ENCODE data around the gene SLC9A3.

SLC9A3 gene

DNA sequence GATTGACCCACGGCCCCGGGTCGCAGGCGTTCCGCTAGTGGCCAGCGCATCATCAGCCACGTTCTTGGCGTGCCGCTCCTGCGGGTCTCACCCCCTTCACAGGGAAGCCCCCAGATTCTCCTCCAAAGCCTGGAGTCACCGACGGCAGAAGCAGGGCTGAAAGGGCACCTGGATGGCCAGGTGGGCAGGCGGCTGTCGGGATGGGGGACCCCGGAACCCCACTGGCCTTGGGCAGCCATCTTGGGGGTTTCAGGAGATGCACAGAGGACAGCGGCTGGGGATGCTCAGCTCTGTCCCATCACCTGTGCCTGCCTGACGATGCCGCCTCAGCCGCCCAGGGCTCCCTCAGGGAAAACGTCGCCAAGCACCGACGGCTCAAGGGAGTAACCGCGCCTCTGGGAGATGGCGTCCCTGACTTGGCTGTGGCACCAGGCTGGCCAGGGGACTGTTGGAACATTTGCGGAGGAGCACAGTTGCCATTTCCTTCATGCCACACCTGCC, 14.1 kb upstream of the SLC9A3 start:
- DNase-seq, result no peak

DNA sequence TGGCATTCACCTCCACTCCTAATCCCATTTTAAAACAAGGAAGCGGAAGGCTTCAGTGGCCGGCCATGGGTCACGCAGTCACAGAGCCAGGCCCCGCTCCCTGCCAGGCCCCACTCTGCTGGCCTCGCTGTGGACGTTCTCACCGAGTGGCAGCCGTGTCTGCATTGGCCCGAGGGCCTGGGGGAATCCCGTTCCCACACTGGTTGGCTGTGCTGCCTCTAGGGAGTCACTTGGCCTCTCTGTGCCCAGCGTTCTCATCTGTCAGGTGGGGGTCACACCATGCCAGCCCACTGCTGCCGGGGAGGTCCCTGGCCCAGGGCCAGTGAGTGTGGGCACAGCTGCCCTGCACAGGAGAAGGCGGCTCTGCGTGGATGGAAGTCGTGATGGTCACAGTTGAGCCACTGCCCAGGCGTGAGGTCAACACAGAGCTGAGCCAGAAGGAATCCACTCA, 13.4 kb upstream of the SLC9A3 start:
- no peak for DNase-seq

DNA sequence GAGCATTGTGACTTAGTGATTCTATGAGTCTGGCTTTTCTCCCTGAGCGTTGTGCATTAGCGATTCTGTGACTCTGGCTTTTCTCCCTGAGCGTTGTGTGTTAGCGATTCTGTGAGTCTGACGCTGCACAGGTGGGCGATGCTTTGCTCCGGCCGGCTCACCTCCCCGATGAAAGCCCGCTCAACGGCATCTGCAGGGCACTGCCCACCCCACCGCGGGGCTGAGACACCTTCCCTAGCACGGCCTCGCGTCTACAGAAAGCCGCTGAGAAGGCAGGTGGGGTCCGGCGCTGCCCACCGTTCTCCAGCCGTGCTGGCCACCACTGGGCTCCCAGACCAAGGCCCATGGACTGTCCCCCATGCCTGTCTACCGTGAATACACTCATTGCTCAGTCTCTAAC, 12.8 kb upstream of the SLC9A3 start:
- no peak for DNase-seq

DNA sequence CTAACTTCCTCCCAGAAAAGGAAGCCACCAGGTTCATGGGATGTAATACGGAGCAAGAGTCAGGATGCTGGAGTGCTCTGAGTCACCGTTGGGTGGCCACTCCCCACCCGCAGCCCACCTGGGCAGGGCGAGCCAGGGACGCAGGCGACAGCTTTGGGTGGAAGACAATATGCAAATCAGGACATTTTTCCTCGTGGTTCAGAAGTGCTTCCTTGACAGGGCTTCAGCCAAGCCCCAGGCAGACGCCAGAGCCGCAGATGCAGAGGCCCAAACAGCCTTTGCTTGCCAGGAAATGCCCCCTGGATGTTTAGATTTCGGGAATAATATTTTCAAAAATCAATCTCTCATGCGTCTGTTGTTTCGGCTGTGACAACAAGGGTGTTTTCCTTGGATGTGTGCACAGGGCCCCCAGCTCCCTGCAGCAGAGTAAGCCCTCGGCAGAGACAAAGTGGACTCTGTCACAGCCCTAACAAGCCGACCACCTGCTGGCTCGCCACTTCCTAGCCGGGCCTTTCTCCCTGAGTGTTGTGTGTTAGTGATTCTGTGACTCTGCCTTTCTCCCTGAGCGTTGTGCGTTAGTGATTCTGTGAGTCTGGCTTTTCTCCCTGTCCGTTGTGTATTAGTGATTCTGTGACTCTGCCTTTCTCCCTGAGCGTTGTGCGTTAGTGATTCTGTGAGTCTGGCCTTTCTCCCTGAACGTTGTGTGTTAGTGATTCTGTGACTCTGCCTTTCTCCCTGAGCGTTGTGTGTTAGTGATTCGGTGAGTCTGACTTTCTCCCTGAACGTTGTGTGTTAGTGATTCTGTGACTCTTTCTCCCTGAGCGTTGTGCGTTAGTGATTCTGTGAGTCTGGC, 11.8 kb upstream of the SLC9A3 start:
- no peak for DNase-seq

DNA sequence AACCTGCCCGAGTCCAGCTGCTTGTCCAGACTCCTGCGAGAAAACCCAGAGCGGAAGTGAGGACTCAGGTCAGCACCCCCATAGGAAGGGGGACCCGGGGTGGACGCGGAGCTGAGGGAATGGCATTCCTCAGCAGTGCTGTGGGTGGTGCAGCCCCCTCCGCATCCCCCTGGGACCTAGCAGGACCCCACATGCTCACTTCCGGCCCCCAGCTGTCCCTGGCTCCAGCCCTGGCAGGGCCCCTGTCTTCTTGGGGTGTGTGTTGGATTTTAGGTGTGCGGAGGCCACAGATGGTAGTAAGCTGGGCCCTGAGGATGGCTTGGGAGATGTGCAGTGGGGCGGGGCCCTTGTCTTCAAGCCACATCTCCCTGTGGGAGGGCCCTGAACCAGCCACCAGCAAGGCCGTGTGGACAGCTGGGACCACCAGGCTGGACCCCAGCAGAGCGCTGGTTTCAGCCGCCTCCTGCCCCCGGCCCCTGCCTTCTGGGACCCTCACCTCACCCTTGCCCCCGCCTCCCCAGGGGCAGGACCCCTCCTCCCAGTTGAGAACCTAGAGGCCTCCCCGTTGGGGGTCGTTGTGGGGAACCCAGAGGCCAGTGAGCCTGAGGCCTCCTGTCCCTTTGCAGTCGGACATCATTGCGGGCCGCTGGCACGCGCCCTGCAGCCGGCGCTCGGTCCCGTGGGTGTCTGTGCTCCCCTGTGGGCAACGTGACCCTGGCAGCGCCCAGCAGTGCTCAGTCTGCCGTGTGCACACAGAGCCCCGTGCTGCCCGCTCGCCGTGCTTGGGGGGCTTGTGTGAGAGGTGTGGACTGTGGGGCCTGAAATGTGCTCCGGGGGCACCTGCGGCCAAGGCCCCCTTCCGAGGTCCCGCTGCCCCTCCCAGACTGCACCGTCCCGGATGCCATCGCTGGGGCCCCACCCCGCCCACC, 10.8 kb upstream of the SLC9A3 start:
- DNase-seq, result no peak

DNA sequence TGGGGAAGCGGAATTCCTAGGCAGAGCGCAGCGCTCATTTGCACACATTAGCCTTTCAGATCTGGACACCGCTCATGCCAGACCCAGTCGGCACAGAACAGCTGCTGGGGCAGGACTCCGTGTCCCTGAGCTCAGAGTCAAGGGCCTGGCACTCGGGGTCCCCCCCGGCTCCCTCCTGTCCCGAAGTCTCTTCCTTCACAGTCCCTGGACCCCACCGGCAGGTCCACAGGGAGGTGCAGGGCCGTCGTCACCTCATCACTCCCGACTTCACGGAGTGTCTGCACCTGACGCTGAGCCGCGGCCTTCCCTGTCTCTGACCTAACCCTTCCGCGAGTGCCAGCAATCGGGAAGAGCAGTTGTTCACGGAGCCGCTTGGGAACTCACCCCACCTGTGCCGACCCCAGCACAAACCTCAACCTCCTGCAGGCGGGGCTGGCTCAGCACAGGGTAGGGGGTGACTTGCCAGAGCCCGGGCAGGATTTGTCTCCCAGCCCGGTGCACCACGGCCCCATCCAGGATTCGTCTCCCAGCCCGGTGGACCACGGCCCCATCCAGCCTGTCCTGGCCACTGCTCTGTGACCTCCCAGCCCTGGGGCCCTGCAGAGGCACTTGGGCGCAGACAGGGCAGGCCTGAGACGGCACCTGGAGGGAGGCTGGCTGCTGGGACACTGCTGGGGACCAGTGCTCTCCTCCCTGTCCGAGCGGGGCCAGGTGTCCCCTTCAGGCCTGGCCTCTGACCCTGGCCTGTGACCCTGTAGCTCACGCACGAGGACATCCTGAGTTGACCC, 9.9 kb upstream of the SLC9A3 start:
- DNase-seq, result no peak

DNA sequence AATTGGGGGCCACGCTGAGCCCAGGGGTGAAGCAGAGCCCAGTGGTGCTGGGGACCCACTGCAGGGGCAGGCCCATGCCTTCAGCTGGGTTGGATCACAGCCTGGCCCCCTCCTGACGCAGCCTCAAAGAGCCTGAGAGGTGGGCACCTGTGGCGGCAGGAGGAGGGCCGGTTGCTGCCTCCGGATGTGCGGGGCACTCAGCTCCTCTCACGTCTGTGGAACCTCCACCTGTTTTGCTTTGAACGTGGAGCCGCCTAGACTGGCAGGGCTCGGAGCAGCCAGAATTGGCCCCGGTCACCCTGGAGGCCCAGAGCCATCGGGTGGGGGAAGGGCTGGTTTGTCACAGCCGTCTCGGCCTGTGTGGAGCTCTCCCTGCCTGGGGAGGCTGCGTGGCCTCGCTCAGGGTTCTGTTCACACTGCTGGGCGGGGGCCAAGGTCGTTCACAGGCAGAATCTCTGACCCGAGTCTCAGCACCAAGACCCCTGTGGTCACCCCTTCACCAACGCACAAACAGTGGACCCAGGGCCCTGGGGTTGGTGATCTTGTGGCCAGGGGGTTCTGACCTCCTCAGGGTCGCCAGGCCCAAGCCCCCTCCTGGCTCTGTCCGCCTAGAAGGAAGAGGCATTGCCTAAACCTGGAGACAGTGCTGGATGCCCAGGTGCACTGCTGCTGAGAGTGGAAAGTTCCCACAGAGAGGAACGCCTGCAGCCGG, 9.2 kb upstream of the SLC9A3 start:
- DNase-seq, result no peak

DNA sequence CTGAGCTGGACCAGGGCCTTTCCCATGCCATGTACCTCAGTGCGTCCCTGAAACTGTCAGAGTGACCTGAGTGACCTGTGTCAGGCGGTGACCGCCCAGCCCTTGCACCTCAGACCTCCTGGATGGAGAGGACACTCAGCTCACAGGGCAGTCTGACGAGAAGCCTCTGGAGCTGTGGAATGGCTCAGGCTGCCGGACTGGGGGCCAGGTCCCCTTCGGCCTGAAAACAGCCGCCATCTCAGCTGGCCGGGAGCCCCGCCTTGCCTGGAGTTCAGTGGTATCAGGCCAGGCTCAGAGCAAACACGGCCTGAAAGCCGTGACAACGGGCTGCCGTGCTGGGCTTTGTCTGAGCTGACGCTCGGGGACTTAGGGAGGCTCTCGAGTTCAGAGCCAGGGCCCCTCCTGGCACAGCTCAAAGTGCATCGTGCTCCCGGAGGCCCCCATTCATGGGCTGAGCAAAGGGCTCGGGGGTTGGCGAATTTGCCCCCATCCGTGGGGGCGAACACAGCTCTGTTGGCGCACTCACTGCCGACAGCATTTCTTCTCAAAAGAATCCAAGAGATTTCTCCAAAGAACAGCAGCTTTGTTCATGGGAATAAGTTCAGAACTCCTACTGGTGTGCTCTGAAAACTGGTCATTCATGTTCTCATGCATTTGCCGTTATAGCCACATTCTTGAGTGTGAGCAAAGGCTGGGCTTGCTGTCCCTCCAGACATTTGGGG, 8.4 kb upstream of the SLC9A3 start:
- no peak for DNase-seq

DNA sequence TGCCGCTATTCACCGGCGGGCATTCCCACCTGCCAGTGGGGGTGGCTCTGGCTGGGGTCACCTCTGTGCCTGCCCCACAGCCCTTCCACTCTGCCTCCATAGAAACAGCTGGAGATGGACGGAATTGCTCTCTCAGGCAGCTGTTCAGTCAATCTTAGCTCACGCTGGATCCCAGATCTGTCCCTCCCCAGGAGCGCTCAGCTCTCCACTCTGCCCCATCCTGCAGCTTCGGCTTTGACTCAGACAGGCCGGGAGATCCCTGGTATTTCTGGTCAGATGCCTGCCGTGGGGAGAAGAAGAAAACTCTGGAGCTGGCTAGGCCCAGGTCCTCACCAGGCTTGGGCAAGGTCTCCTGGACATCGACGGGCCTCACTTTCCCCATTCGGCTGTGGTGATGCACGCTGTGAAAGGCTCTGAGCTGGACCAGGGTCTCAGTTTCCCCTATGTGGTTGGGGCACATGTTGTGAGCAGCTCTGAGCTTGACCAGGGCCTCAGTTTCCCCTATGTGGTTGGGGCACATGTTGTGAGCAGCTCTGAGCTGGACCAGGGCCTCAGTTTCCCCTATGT, 7.6 kb upstream of the SLC9A3 start:
- no peak for DNase-seq

DNA sequence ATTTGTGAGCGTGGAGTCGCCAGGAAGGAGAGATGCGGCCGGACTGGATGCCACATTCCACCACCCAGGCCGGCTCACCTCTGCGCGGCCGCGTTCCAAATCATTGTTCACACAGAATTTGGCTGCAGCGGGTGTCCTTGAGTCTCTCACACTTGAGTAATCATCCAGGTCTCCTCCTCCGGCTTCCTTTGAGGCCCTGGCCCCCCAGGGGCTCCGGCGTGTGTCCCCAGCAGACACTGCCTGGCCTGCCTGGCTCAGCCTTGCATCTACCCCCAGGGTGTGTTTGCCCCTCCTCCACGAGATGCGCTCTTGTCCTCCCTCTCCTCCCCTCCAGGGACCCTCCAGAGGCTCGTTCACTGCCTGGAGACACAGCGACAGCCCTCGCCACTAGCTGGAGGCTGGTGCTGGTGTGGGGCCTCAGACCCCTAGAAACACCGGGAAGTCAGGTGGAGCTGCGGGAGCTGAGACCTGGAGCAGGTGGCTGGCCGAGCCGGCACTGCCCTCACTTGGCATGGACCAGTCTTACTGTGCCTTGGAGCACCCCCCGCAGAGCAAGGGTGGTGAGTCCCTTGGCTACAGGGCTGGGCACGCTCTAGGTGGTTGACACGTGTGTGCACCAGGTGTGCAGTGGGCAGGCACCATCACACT, 7.0 kb upstream of the SLC9A3 start:
- DNase-seq, result no peak

DNA sequence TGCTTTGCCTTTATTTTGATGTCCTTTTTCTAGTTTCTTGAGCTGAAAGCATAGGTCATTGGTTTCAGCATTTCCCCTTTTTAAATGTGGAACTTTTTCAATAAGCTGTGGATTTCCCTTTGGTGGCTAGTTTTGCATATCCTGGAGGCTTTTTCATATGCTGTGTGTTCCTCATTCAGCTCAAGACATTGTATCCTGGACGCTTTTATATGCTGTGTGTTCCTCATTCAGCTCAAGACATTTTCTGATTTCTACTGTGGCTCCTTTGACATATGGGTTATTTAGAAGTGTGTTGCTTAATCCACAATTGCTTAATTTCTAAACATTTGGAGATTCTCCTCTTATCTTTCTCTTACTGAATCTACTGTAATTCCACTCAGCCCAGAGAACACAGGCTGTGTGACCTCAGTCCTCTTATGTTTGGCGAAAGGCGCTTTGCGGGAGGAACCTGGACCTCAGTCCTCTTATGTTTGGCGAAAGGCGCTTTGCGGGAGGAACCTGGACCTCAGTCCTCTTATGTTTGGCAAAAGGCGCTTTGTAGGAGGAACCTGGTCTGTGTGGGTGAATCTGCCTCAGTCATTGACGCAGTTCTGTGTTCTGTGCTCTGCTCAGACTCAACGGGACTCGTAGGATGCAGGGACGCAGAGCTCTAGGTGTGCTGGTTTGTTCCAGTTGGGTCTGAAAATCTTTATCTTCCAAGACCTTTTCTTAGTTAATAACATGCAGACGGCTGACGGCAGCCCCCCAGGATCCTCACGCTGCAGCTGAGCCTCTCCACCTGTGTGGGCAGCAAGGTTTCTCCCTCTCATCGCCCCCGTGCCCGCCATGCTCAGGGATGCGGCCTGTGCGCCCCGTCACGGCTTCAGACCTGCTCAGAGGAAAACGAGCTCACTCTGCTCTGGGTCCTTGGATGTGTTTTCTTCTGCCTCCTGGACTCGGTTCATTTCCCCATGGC, 6.0 kb upstream of the SLC9A3 start:
- no peak for DNase-seq

DNA sequence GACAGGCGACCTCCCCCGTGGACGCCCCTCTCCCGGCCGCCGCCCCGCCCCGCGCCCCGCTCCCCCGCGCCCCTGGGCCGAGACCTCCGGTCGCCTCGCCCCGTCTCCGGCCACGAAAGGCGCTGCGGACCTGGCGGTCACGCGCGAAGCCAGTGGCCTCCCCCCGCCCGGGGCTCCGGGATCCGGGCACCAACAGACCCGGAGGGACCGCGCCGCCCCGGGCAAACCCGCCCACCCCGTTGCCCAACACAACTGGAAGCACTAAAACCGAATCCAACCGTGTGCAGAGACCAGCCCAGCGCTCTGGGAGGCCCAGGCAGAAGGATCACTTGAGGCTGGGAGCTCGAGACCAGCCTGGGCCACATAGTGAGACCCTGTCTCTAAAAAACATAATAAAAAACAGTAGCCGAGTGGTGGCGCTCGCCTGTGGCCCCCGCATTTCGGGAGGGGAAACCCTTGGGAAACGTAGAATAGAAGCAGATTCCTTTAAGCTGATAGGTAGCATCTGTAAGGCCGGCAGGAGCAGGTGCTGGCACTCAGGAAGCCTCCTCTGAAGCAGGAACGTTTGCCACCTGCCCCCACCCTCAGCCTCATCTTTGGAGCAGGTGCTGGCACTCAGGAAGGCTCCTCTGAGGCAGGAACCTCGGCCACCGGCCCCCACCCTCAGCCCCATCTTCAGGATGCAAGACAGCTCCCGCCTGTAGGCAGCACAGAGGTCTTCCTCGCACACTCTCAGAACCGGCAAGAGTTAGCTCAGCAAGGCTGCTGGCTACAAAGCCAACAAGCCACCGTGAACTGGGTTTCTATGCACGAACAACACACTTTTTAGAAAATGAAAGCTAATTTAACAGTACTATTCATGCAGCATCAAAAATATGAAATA, 4.6 kb upstream of the SLC9A3 start:
- no peak for DNase-seq

DNA sequence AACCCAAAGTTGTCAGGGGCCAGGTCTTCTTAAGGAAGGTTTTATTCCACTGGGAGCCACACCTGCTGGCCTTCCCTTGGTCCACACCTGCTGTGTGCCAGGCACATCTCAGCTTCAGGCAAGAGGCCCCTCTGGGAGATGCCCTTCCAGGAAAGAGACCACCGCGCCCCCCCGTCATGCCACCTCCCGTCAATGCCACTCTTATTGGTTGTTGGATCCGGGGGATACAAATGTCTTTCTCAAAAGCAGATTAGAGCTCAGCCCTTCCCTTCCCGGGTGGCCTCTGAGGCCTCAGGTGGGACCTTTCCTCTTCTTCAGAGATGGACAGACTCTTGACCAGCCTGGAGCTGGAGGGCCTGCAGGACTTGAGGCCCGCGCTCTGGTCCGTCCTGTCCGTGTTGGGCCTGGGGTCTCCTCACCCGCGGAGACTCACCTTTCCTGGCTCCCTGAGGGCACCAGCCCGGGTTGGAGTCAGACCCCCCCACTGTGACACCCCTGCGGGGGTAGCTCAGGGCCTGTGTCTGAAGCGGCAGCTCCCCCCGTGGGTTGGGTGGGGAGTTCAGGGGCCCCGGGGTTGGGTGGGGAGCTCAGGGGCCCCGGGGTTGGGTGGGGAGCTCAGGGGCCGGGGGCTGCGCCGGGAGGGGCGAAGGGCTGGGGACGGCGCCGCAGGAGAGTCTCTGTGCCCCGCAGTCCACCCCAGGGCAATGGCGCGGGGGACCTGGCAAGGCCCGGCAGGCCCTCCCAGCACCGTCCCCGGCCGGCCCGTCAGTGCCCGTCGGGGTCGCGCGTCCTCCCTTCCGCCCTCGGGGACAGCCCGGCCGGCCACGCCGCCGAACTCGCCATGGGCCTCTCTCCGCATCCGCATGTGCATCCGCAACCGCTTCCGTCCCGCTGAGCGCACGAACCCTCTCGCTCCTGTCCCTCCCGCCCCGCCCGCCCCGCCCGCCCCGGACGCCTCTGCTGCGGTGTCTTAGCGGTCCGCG, 3.7 kb upstream of the SLC9A3 start:
- DNase-seq, result no peak

DNA sequence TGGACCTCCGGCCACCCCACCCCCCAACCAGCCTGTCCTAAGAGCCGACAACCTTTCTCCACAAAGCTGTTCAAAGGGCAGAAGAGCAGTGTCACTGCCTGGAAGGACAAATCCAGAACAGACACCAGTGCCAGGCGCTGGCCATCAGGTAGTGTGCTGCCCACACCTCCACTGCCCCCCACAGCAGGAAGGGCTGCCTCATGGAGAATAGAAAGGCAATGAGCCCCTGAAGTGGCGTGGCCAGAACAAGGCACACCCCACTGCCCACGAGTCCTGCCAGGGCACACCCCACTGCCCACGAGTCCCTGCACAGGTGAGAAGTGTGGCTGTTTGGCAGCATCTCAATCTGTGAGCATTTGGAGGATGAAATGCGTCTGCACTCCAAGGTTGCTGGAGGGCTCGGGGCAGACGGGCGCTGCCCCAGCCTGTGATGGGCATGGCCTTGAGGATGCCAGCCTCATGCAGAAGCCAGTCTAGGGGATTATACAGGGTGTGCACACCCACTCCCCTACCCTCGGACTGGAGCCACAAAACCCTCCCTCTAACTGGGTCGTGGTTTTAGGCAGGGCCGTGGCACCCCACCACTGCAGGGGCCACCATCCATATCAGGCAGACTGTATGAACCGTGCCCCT, 2.3 kb upstream of the SLC9A3 start:
- DNase-seq, result no peak

DNA sequence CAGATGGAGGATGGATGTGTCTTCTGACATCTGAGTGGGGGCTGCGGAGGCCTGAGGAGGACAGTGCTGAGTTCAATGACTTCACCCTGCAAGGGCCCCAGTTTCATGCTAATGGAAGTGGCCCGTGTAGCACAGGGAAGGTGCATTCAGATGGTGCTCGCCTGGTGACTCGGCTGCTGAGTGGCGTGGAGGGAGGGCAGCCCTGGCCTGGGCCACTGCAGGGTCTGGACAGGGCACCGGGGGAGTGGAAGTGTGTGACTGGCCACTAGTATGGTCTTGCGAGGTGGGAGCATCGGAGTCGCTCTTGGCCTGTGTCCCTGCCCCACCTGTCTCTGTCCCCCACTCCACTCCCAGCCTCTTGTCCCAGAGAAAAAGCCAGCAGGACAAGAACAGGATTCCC, 1.7 kb upstream of the SLC9A3 start:
- DNase-seq, result no peak

DNA sequence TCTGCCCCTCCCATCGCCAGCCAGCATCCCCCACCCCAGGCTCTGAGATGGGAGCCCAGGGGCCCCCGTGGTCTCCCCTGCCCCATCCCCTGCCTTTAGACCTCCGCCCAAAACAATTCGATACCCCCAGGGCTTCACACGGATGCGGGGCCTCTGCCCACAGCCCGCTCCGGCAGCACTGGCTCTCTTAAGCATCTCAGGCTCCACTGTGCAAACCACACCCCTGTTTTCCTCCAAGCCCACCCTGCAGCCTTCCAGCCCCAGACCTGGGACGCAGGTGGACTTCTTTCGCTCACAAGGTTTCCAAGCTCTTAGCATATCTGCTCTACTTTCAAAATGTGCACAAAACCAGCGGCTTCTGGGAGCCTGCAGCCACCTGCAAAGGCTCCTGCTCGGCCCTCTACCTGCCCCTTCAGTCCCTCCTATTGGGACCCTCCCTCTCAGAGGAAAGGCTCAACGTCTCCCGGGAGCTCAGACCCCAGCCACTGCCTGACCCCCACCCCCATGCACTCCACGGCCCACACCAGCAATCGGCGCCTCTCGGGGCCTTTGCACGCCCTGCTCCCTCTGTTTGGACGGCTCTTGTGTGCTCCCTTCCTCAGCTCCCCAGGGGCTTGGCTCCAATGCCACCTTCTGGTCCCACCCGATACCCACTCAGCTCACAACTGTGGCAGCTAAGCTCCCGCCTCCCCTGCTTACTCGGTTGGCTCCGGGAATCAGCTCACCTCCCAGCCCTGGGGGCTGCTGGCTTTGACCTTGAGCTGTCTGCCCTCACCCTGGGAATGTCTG, 918 bp upstream of the SLC9A3 start:
- no peak for DNase-seq
